ENCODE measurements around the gene ETV3.
"Not testable (repeated sequence)": the region's sequence is repeated elsewhere in the genome, so short reads cannot be mapped to it uniquely, and the experiment has no call there.

The ETV3 gene

GRCh38 chr1:157176016-157176415 lies 37.8 kb upstream of the ETV3 start:
- Histone ChIP-seq H3K9me3 (ENCODE audit: control insufficient read depth in 5 of 5, low read length in 5 of 5) (no peaks in the 10 kb centered on the region), H3K9ac (ENCODE audit: low read length in 5 of 5) (no peak overlapping the region), H3K4me1 (ENCODE audit: control insufficient read depth in 5 of 5, insufficient read depth in 5 of 5, low read length in 5 of 5) (peaks cover 0 to 4% (median 3%) of the 10 kb centered on the region in 5 donors), H3K27ac (ENCODE audit: low read depth, low read length) (no peak overlapping the region), H3K27me3 (ENCODE audit: control insufficient read depth in 5 of 5, insufficient read depth in 4 of 5, low read length in 5 of 5) (peaks cover 0 to 10% (median 2%) of the 10 kb centered on the region in 5 donors), H3K36me3 (ENCODE audit: control insufficient read depth in 5 of 5, insufficient read depth in 5 of 5, low read length in 5 of 5) (no peaks in the 10 kb centered on the region), H3K4me3 (ENCODE audit: low read depth in 1 of 5, low read length in 5 of 5) (no peak overlapping the region)

- Histone ChIP-seq H3K4me1 (ENCODE audit: control insufficient read depth in 5 of 5, insufficient read depth in 5 of 5, low read length in 5 of 5) (peaks cover 0 to 4% (median 0%) of the 10 kb centered on the region in 5 donors), H3K27me3 (ENCODE audit: control insufficient read depth in 5 of 5, insufficient read depth in 4 of 5, low read length in 5 of 5) (peaks cover 0 to 10% (median 2%) of the 10 kb centered on the region in 5 donors), H3K27ac (ENCODE audit: low read depth, low read length) (no peak overlapping the region), H3K9me3 (ENCODE audit: control insufficient read depth in 5 of 5, low read length in 5 of 5) (no peaks in the 10 kb centered on the region), H3K9ac (ENCODE audit: low read length in 5 of 5) (no peak overlapping the region), H3K36me3 (ENCODE audit: control insufficient read depth in 5 of 5, insufficient read depth in 5 of 5, low read length in 5 of 5) (no peaks in the 10 kb centered on the region), H3K4me3 (ENCODE audit: low read depth in 1 of 5, low read length in 5 of 5) (no peak overlapping the region)
Observed at GRCh38 chr1:157173900-157174410, 35.8 kb upstream of the ETV3 start.

DNA sequence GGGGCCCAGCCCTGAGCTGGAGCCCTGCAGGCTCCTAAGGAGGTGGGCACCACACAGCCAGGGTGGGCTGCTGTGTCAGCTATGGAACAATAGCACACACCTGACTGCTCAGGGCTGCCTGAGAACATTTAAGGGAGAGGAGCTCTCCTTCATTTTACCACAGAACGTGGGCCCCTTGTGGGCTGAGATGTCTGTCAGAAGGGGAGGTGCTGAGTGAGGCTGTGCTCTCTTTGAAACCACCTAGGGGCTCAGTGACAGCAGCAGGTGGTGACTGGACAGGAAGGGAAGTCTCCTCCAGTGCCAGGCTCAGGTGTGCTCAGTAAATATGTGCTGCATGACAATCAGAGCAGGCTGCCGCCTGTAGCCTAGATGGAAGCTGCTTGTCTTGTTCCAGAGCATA lies 35.0 kb upstream of the ETV3 start:
- H3K9me3 ChIP-seq (ENCODE audit: control insufficient read depth in 5 of 5, low read length in 5 of 5); H3K4me1 ChIP-seq (ENCODE audit: control insufficient read depth in 5 of 5, insufficient read depth in 5 of 5, low read length in 5 of 5); H3K36me3 ChIP-seq (ENCODE audit: control insufficient read depth in 5 of 5, insufficient read depth in 5 of 5, low read length in 5 of 5); H3K27ac ChIP-seq (ENCODE audit: low read depth, low read length); H3K27me3 ChIP-seq (ENCODE audit: control insufficient read depth in 5 of 5, insufficient read depth in 4 of 5, low read length in 5 of 5); H3K9ac ChIP-seq (ENCODE audit: low read length in 5 of 5); H3K4me3 ChIP-seq (ENCODE audit: low read depth in 1 of 5, low read length in 5 of 5): not testable (repeated sequence)

DNA sequence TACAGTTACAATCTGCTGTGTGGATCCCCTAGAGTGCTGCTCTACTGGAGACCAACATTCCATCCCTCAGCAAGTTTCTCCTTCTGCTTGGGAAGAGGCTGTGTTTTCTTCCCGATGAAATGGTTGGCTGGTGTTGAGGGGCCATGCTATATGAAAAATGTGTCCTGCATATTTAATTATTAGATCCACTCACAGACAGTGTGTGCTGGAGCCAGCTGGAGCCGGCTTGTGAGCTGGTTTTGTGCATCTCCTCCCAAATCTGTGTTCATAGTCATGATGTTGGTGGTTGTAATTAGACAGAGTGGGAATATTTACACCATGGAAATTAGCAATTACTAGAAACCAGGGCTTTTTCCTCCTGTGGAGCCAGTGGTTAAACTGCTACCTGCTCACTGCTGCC lies 34.4 kb upstream of the ETV3 start:
- H3K9ac ChIP-seq (ENCODE audit: low read length in 5 of 5); H3K27me3 ChIP-seq (ENCODE audit: control insufficient read depth in 5 of 5, insufficient read depth in 4 of 5, low read length in 5 of 5); H3K36me3 ChIP-seq (ENCODE audit: control insufficient read depth in 5 of 5, insufficient read depth in 5 of 5, low read length in 5 of 5); H3K27ac ChIP-seq (ENCODE audit: low read depth, low read length); H3K4me3 ChIP-seq (ENCODE audit: low read depth in 1 of 5, low read length in 5 of 5); H3K9me3 ChIP-seq (ENCODE audit: control insufficient read depth in 5 of 5, low read length in 5 of 5); H3K4me1 ChIP-seq (ENCODE audit: control insufficient read depth in 5 of 5, insufficient read depth in 5 of 5, low read length in 5 of 5): not testable (repeated sequence)

DNA sequence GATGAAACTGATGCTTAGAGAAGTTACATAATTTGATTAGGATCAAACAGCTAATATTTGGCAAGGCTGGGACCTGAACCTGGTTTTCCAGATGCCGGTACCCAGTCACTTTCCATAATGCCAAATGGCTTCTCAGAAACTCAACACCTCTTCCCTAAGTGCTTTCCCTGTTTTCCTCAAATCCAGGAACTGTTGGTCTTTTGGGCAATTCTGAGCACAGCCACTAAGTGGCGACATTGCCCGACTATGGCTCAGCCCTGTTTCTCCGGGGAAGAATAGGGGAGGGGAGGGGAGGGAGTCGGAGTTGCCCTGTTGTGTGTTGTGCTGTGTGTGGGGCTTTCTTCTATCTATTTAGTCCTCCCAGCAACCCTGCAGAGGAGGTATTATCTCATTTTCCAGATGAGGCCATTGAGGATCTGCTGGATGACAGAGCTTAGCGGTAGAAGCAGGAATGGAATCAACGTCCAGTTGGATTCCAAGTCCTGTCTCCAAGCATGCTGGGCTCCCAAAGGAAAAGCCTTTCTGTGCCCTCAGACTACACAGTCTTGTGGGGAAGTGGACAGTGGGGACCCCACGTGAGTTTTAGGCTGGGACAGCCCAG lies 33.8 kb upstream of the ETV3 start:
- H3K4me1 ChIP-seq (ENCODE audit: control insufficient read depth in 5 of 5, insufficient read depth in 5 of 5, low read length in 5 of 5); H3K27ac ChIP-seq (ENCODE audit: low read depth, low read length); H3K27me3 ChIP-seq (ENCODE audit: control insufficient read depth in 5 of 5, insufficient read depth in 4 of 5, low read length in 5 of 5); H3K9me3 ChIP-seq (ENCODE audit: control insufficient read depth in 5 of 5, low read length in 5 of 5); H3K9ac ChIP-seq (ENCODE audit: low read length in 5 of 5); H3K36me3 ChIP-seq (ENCODE audit: control insufficient read depth in 5 of 5, insufficient read depth in 5 of 5, low read length in 5 of 5); H3K4me3 ChIP-seq (ENCODE audit: low read depth in 1 of 5, low read length in 5 of 5): not testable (repeated sequence)

- Histone ChIP-seq H3K9me3 (ENCODE audit: control insufficient read depth in 5 of 5, low read length in 5 of 5) (no peaks in the 10 kb centered on the region), H3K27me3 (ENCODE audit: control insufficient read depth in 5 of 5, insufficient read depth in 4 of 5, low read length in 5 of 5) (peaks cover 0 to 8% (median 0%) of the 10 kb centered on the region in 5 donors), H3K4me3 (ENCODE audit: low read depth in 1 of 5, low read length in 5 of 5) (no peak overlapping the region), H3K36me3 (ENCODE audit: control insufficient read depth in 5 of 5, insufficient read depth in 5 of 5, low read length in 5 of 5) (no peaks in the 10 kb centered on the region), H3K4me1 (ENCODE audit: control insufficient read depth in 5 of 5, insufficient read depth in 5 of 5, low read length in 5 of 5) (peaks cover 0 to 3% (median 0%) of the 10 kb centered on the region in 5 donors), H3K27ac (ENCODE audit: low read depth, low read length) (no peak overlapping the region), H3K9ac (ENCODE audit: low read length in 5 of 5) (no peak overlapping the region)
Observed at GRCh38 chr1:157170677-157171515, 32.7 kb upstream of the ETV3 start.

GRCh38 chr1:157168015-157168414 lies 29.8 kb upstream of the ETV3 start:
- Histone ChIP-seq H3K36me3 (ENCODE audit: control insufficient read depth in 5 of 5, insufficient read depth in 5 of 5, low read length in 5 of 5) (no peaks in the 10 kb centered on the region), H3K4me3 (ENCODE audit: low read depth in 1 of 5, low read length in 5 of 5) (no peak overlapping the region), H3K27ac (ENCODE audit: low read depth, low read length) (no peak overlapping the region), H3K9ac (ENCODE audit: low read length in 5 of 5) (no peak overlapping the region), H3K27me3 (ENCODE audit: control insufficient read depth in 5 of 5, insufficient read depth in 4 of 5, low read length in 5 of 5) (peaks cover 0 to 7% (median 3%) of the 10 kb centered on the region in 5 donors), H3K4me1 (ENCODE audit: control insufficient read depth in 5 of 5, insufficient read depth in 5 of 5, low read length in 5 of 5) (peaks cover 3 to 4% (median 4%) of the 10 kb centered on the region in 5 donors), H3K9me3 (ENCODE audit: control insufficient read depth in 5 of 5, low read length in 5 of 5) (no peaks in the 10 kb centered on the region)

DNA sequence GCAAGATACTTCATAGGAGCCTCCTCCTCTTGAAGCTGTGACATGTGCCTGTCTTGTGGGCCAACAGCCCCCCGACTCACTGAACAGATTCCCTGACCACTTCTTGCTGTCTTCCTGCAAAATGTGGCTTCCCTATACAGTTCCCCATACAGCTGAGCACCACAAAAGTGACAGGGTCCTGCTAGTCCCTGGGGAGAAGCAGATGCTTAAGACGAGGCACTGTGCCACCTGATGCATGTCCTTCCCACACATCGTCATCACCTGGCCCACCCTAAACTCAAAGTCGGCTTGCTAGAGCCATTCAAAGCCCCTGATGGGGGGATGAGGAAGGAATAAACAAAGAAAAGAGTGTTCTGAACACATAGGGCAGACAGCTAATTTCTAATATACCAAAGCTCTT lies 29.2 kb upstream of the ETV3 start:
- Histone ChIP-seq H3K27ac (ENCODE audit: low read depth, low read length) (no peak overlapping the region), H3K4me3 (ENCODE audit: low read depth in 1 of 5, low read length in 5 of 5) (no peak overlapping the region), H3K9ac (ENCODE audit: low read length in 5 of 5) (no peak overlapping the region), H3K27me3 (ENCODE audit: control insufficient read depth in 5 of 5, insufficient read depth in 4 of 5, low read length in 5 of 5) (peaks cover 0 to 7% (median 3%) of the 10 kb centered on the region in 5 donors), H3K4me1 (ENCODE audit: control insufficient read depth in 5 of 5, insufficient read depth in 5 of 5, low read length in 5 of 5) (peaks cover 3 to 4% (median 4%) of the 10 kb centered on the region in 5 donors), H3K36me3 (ENCODE audit: control insufficient read depth in 5 of 5, insufficient read depth in 5 of 5, low read length in 5 of 5) (no peaks in the 10 kb centered on the region), H3K9me3 (ENCODE audit: control insufficient read depth in 5 of 5, low read length in 5 of 5) (no peaks in the 10 kb centered on the region)

- Histone ChIP-seq H3K9ac (ENCODE audit: low read length in 5 of 5) (no peak overlapping the region), H3K9me3 (ENCODE audit: control insufficient read depth in 5 of 5, low read length in 5 of 5) (no peaks in the 10 kb centered on the region), H3K4me1 (ENCODE audit: control insufficient read depth in 5 of 5, insufficient read depth in 5 of 5, low read length in 5 of 5) (peaks cover 3 to 4% (median 4%) of the 10 kb centered on the region in 5 donors), H3K4me3 (ENCODE audit: low read depth in 1 of 5, low read length in 5 of 5) (no peak overlapping the region), H3K36me3 (ENCODE audit: control insufficient read depth in 5 of 5, insufficient read depth in 5 of 5, low read length in 5 of 5) (no peaks in the 10 kb centered on the region), H3K27me3 (ENCODE audit: control insufficient read depth in 5 of 5, insufficient read depth in 4 of 5, low read length in 5 of 5) (peaks cover 0 to 7% (median 3%) of the 10 kb centered on the region in 5 donors), H3K27ac (ENCODE audit: low read depth, low read length) (no peak overlapping the region)
Observed at GRCh38 chr1:157166590-157166989, 28.4 kb upstream of the ETV3 start.

Data from subcutaneous abdominal adipose tissue (tissue), 5 donors.